Measurements from ENCODE around the gene ASTN2.

- no peak for TF ChIP-seq CTCF (IDR thresholded peaks at IDR 0.05)
- TF ChIP-seq POLR2A (IDR thresholded peaks at IDR 0.05): no peak
Observed at GRCh38 chr9:116491659-116492058, 923.2 kb downstream of the ASTN2 start.

All from Peyer's patch (tissue), 4 donors.